Chondrocyte (in vitro differentiated cells): ENCODE data around the gene CDK5. TPM values are rescaled to one million over a fixed set of nuclear protein-coding genes. Genes with fewer than 3 reads are reported as not detected.
A peak's percentile ranks its signal among the peaks of the same experiment; 100 is the strongest.

Experiments used
- DNase-seq: peaks from one replicate; pipeline ENCODE4 v3.0.0; 2021; ENCODE audit warnings: mixed read lengths, low spot score
- H3K27ac Mint-ChIP-seq: one replicate; pipeline ENCODE4 v1.8.0; 2021; ENCODE audit warnings: mild to moderate bottlenecking, moderate library complexity, mixed read lengths; ENCODE audit not compliant: unreplicated experiment
- H3K27me3 Mint-ChIP-seq: 2 replicates; pipeline ENCODE4 v1.8.0; 2021; ENCODE audit warnings: low read depth, mixed read lengths
- H3K36me3 Mint-ChIP-seq: 2 replicates; pipeline ENCODE4 v1.8.0; 2021; ENCODE audit warnings: low read depth, mixed read lengths
- H3K4me1 Mint-ChIP-seq: 2 replicates; pipeline ENCODE4 v1.8.0; 2021; ENCODE audit warnings: low read depth, mild to moderate bottlenecking, mixed read lengths
- H3K4me3 Mint-ChIP-seq: one replicate; pipeline ENCODE4 v1.8.0; 2021; ENCODE audit warnings: mild to moderate bottlenecking, moderate library complexity, mixed read lengths; ENCODE audit not compliant: unreplicated experiment
- H3K9me3 Mint-ChIP-seq: 2 replicates; pipeline ENCODE4 v1.8.0; 2021; ENCODE audit warnings: low read depth, mixed read lengths
- CTCF ChIP-seq: fragments of 200-600 bp; sonication (generic); IDR thresholded peaks from 2 replicates; pipeline ENCODE4 v1.5.0; 2021; ENCODE audit warnings: antibody characterized with exemption, mild to moderate bottlenecking, moderate library complexity
- total RNA-seq: library from RNA; stranded (reverse); gene quantifications from 3 replicates; pipeline ENCODE4 v1.2.1, GENCODE V29; 2021

The CDK5 gene
- total RNA-seq, 1 donor from 2014 or later, result 24.0 TPM

GRCh38 chr7:151011097-151011409 is 46.6 kb downstream of the CDK5 start:
- TF ChIP-seq CTCF, result no peak
- Mint-ChIP-seq H3K36me3 (no peaks in the 10 kb centered on the region), H3K9me3 (no peaks in the 10 kb centered on the region), H3K27ac (no peak overlapping the region), H3K4me1 (peaks cover 21% of the 10 kb centered on the region), H3K4me3 (no peak overlapping the region), H3K27me3 (peaks cover 18% of the 10 kb centered on the region)
- no peak for DNase-seq

GRCh38 chr7:151010307-151011096 is 47.2 kb downstream of the CDK5 start:
- no peak for TF ChIP-seq CTCF
- Mint-ChIP-seq H3K36me3 (no peaks in the 10 kb centered on the region), H3K27me3 (peaks cover 18% of the 10 kb centered on the region), H3K27ac (no peak overlapping the region), H3K4me1 (peaks cover 21% of the 10 kb centered on the region), H3K4me3 (peak overlapping the region; percentile 33), H3K9me3 (no peaks in the 10 kb centered on the region)
- no peak for DNase-seq

- H3K9me3 Mint-ChIP-seq, result no peaks in the 10 kb centered on the region
- H3K36me3 Mint-ChIP-seq, result no peaks in the 10 kb centered on the region
- peaks cover 21% of the 10 kb centered on the region for H3K4me1 Mint-ChIP-seq
- H3K27ac Mint-ChIP-seq, result no peak overlapping the region
- H3K4me3 Mint-ChIP-seq, result no peak overlapping the region
- DNase-seq, result no peak
- no peak for TF ChIP-seq CTCF
- peaks cover 18% of the 10 kb centered on the region for H3K27me3 Mint-ChIP-seq
Observed at GRCh38 chr7:151010037-151010306, 47.7 kb downstream of the CDK5 start.

GRCh38 chr7:151009327-151010036 is 48.2 kb downstream of the CDK5 start:
- TF ChIP-seq CTCF, result no peak
- no peak overlapping the region for H3K27ac Mint-ChIP-seq
- DNase-seq, result no peak
- no peak overlapping the region for H3K4me3 Mint-ChIP-seq
- H3K9me3 Mint-ChIP-seq, result no peaks in the 10 kb centered on the region
- H3K36me3 Mint-ChIP-seq, result no peaks in the 10 kb centered on the region
- H3K4me1 Mint-ChIP-seq, result peaks cover 21% of the 10 kb centered on the region
- peaks cover 18% of the 10 kb centered on the region for H3K27me3 Mint-ChIP-seq

GRCh38 chr7:151008511-151009323 is 49.0 kb downstream of the CDK5 start:
- no peaks in the 10 kb centered on the region for H3K9me3 Mint-ChIP-seq
- H3K36me3 Mint-ChIP-seq, result no peaks in the 10 kb centered on the region
- H3K4me1 Mint-ChIP-seq, result peaks cover 21% of the 10 kb centered on the region
- H3K27me3 Mint-ChIP-seq, result peaks cover 19% of the 10 kb centered on the region
- DNase-seq, result no peak
- TF ChIP-seq CTCF, result peak; percentile 73
- no peak overlapping the region for H3K27ac Mint-ChIP-seq
- H3K4me3 Mint-ChIP-seq, result no peak overlapping the region
